Endodermal cell (in vitro differentiated cells): Measurements from ENCODE around the gene TMEM141. TPM values are rescaled to one million over a fixed set of nuclear protein-coding genes. Genes with fewer than 3 reads are reported as not detected.

Experiments used
- DNase-seq: peaks from one replicate; pipeline ENCODE4 v3.0.0-alpha.2; 2017
- H3K27ac ChIP-seq: 2 replicates; pipeline ENCODE4 v1.5.1; 2013; ENCODE audit warnings: mild to moderate bottlenecking, low read depth, low read length, moderate library complexity
- H3K27me3 ChIP-seq: 2 replicates; pipeline ENCODE4 v1.6.1; 2013; ENCODE audit warnings: mild to moderate bottlenecking, low read length, moderate library complexity; ENCODE audit not compliant: insufficient read depth, control insufficient read depth, poor library complexity, severe bottlenecking
- H3K36me3 ChIP-seq: 2 replicates; pipeline ENCODE4 v1.7.0; 2013; ENCODE audit warnings: mild to moderate bottlenecking, low read length, moderate library complexity; ENCODE audit not compliant: control insufficient read depth, insufficient read depth
- H3K4me1 ChIP-seq: one replicate; pipeline ENCODE4 v1.7.0; 2013; ENCODE audit warnings: low read length; ENCODE audit not compliant: control insufficient read depth, insufficient read depth
- H3K4me3 ChIP-seq: 2 replicates; pipeline ENCODE4 v1.5.1; 2013; ENCODE audit warnings: mild to moderate bottlenecking, low read length, moderate library complexity
- H3K9ac ChIP-seq: 2 replicates; pipeline ENCODE4 v1.6.1; 2013; ENCODE audit warnings: mild to moderate bottlenecking, low read length, moderate library complexity; ENCODE audit not compliant: poor library complexity, severe bottlenecking; ENCODE audit errors: extremely low read depth
- H3K9me3 ChIP-seq: 2 replicates; pipeline ENCODE4 v1.6.1; 2013; ENCODE audit warnings: mild to moderate bottlenecking, low read length, moderate library complexity; ENCODE audit not compliant: control insufficient read depth
- H3K27ac Mint-ChIP-seq: 2 replicates; pipeline ENCODE4 v1.8.0; 2020; ENCODE audit warnings: mixed read lengths
- H3K27me3 Mint-ChIP-seq: 2 replicates; pipeline ENCODE4 v1.8.0; 2021; ENCODE audit warnings: mild to moderate bottlenecking, mixed read lengths; ENCODE audit not compliant: insufficient read depth
- H3K36me3 Mint-ChIP-seq: 2 replicates; pipeline ENCODE4 v1.8.0; 2020; ENCODE audit warnings: low read depth, mixed read lengths
- H3K4me1 Mint-ChIP-seq: 2 replicates; pipeline ENCODE4 v1.8.0; 2020; ENCODE audit warnings: mixed read lengths
- H3K4me3 Mint-ChIP-seq: 2 replicates; pipeline ENCODE4 v1.8.0; 2020; ENCODE audit warnings: mild to moderate bottlenecking, moderate library complexity, mixed read lengths
- H3K9me3 Mint-ChIP-seq: 2 replicates; pipeline ENCODE4 v1.8.0; 2020; ENCODE audit warnings: mild to moderate bottlenecking, mixed read lengths
- CTCF ChIP-seq: fragments of 200-600 bp; sonication (generic); conservative IDR thresholded peaks from 2 replicates; pipeline ENCODE4 v1.5.0; 2021; ENCODE audit warnings: antibody characterized with exemption, mild to moderate bottlenecking
- WGBS, 2 experiments: methylation state at CpG; one replicate each; pipeline versions ENCODE4 v1.1.5 to v1.1.7; 2013; ENCODE audit warnings: missing lambda C conversion rate in 2 of 2, mixed read lengths in 1 of 2; ENCODE audit not compliant: insufficient coverage in 1 of 2, insufficient read length in 1 of 2; 5-methylcytosine and 5-hydroxymethylcytosine counted together
- total RNA-seq, 2 donors: library from RNA; stranded (reverse); fragmentation: NEBNext Ultra II Directional in 1 of 2; extraction: Animal tissue kit (Norgen Biotek cat#: 25700) in 1 of 2; gene quantifications; 2 replicates in 1 of 2; 3 replicates in 1 of 2; pipeline ENCODE4 v1.2.1, GENCODE V29; 2021

Gene TMEM141
- total RNA-seq, 2 donors from 2014 or later = 215 to 339 TPM

- H3K36me3 Mint-ChIP-seq = peaks cover 2% of the 10 kb centered on the region
- 91 to 92% methylated on average over 15 to 20 of the region's 20 CpGs for WGBS, 2 experiments
Measured at GRCh38 chr9:136757751-136758140, 33.4 kb upstream of the TMEM141 start.

GRCh38 chr9:136759001-136759400, 32.1 kb upstream of the TMEM141 start:
- Histone ChIP-seq H3K4me1 (no peaks in the 10 kb centered on the region), H3K27me3 (no peaks in the 10 kb centered on the region), H3K9ac (no peak overlapping the region), H3K36me3 (no peaks in the 10 kb centered on the region), H3K27ac (no peak overlapping the region), H3K4me3 (no peak overlapping the region), H3K9me3 (no peaks in the 10 kb centered on the region)
- no peak for DNase-seq
- peaks cover 12% of the 10 kb centered on the region for H3K9me3 Mint-ChIP-seq
- no peak overlapping the region for H3K27ac Mint-ChIP-seq
- H3K27me3 Mint-ChIP-seq = no peaks in the 10 kb centered on the region
- TF ChIP-seq CTCF = no peak
- WGBS, 2 experiments = 84 to 85% methylated on average over 8 to 9 of the region's 9 CpGs
- no peaks in the 10 kb centered on the region for H3K4me1 Mint-ChIP-seq
- peaks cover 2% of the 10 kb centered on the region for H3K36me3 Mint-ChIP-seq
- no peak overlapping the region for H3K4me3 Mint-ChIP-seq

More at GRCh38 chr9:136757751-136758140, 33.4 kb upstream of the TMEM141 start:
- Mint-ChIP-seq H3K9me3 (peaks cover 13% of the 10 kb centered on the region), H3K27me3 (no peaks in the 10 kb centered on the region), H3K4me1 (no peaks in the 10 kb centered on the region), H3K27ac (no peak overlapping the region), H3K4me3 (no peak overlapping the region)
- H3K27me3 ChIP-seq = no peaks in the 10 kb centered on the region
- H3K27ac ChIP-seq = no peak overlapping the region
- no peak overlapping the region for H3K4me3 ChIP-seq
- no peak for TF ChIP-seq CTCF
- H3K9me3 ChIP-seq = no peaks in the 10 kb centered on the region
- no peak overlapping the region for H3K9ac ChIP-seq
- no peak for DNase-seq
- no peaks in the 10 kb centered on the region for H3K4me1 ChIP-seq
- no peaks in the 10 kb centered on the region for H3K36me3 ChIP-seq

DNA sequence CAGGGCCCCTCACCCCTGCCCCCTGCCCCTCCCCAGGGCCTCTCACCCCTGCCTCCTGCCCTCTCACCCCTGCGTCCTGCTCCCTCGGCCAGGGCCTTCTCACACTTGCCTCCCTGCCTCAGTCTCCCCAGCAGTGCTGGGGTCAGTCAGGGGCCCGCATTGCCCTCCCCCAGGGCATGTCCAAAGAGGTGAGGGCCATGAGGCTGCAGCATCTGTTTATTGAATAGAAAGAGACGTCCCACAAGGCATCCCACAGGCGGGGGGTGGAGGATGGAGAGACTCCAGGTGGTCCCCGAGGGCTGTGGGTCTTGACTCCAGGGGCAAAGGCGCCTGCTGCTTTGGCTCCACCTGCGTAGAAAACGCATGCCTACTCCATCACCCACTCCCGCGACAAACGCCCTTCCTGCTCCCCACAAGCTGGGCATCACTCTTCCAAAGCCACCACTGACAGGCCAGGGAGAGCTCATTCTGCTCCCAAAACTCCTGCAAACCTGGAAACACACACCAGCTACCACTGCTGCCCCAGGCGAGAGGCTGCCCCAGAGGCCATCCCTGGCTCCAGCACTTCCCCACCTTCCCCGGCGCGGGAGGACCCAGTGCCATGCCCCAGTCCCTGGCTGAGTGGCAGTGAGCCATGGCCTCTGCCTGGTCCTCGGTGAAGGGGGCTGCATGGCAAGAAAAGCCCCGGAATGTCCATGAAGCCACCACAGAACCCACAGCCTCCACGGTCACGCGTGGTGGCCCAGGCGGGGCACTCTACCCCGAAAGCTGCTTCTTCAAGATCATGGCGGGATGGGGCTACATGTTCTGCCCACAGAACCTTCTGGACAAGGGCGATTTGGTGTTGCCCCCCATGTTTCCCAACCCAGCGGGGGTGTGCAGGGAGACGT, 31.5 kb upstream of the TMEM141 start:
- Histone ChIP-seq H3K4me1 (no peaks in the 10 kb centered on the region), H3K27ac (no peak overlapping the region), H3K9me3 (no peaks in the 10 kb centered on the region), H3K27me3 (no peaks in the 10 kb centered on the region), H3K9ac (no peak overlapping the region), H3K36me3 (no peaks in the 10 kb centered on the region), H3K4me3 (no peak overlapping the region)
- no peaks in the 10 kb centered on the region for H3K4me1 Mint-ChIP-seq
- H3K36me3 Mint-ChIP-seq = peaks cover 2% of the 10 kb centered on the region
- no peaks in the 10 kb centered on the region for H3K27me3 Mint-ChIP-seq
- H3K27ac Mint-ChIP-seq = no peak overlapping the region
- H3K4me3 Mint-ChIP-seq = no peak overlapping the region
- DNase-seq = no peak
- WGBS, 2 experiments = 89 to 90% methylated on average over 12 to 27 of the region's 27 CpGs
- H3K9me3 Mint-ChIP-seq = peaks cover 12% of the 10 kb centered on the region
- no peak for TF ChIP-seq CTCF
